Activated CD8-positive, alpha-beta memory T cell treated with anti-CD3 and anti-CD28 coated beads, Interleukin-2, amount 50 U/mL, for 24 hours (primary cell): ENCODE data around the gene ZRSR2.
"Not testable (repeated sequence)": the region's sequence is repeated elsewhere in the genome, so short reads cannot be mapped to it uniquely, and the experiment has no call there.

Source experiments
- DNase-seq: peaks from one replicate; pipeline ENCODE4 v3.0.0-alpha.2; 2020; ENCODE audit errors: extremely low read depth

The ZRSR2 gene

DNA sequence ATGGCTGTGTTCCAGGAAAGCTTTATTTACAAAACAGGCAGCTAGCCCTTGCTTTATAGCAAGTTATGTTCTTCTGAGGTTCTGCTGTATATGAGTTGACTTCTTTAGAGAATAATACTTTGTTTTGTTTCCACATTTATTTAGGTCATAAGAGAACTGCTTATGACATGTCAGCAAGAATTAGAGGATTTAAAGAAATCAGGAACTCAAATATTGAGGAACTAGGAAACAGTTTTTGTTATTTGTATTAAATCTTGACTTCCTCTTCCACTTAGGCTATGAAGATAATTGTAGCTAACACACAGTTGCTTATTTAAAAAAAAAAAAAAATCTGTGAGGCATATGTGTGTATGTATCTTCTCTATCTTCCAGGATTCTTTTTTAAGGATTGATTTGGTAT, 14.3 kb downstream of the ZRSR2 start:
- DNase-seq, result no peak

GRCh38 chrX:15808254-15808653, 18.0 kb downstream of the ZRSR2 start:
- DNase-seq, result no peak

GRCh38 chrX:15812192-15812938, 22.1 kb downstream of the ZRSR2 start:
- DNase-seq, result no peak

DNA sequence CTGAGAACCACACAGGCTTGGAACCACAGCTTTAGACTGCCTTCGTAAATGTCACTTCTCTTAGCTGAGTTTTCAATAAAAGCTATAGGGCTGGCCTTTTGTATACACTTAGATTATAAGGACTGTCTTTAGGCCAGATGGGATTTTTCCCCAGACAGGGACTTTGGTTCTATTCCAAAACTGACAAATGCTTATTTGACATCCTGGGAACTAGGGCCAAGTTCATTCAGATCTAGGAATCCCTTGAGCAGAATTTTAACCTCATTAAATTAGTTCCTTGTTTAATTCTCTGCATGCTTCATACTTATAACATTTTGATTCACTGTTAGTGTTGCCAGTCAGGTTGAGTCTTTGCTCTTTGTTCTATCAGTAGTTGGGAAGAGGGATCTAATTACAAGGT, 23.1 kb downstream of the ZRSR2 start:
- no peak for DNase-seq

- no peak for DNase-seq
These were observed 24.6 kb downstream of the ZRSR2 start for GRCh38 chrX:15814771-15815365.

DNA sequence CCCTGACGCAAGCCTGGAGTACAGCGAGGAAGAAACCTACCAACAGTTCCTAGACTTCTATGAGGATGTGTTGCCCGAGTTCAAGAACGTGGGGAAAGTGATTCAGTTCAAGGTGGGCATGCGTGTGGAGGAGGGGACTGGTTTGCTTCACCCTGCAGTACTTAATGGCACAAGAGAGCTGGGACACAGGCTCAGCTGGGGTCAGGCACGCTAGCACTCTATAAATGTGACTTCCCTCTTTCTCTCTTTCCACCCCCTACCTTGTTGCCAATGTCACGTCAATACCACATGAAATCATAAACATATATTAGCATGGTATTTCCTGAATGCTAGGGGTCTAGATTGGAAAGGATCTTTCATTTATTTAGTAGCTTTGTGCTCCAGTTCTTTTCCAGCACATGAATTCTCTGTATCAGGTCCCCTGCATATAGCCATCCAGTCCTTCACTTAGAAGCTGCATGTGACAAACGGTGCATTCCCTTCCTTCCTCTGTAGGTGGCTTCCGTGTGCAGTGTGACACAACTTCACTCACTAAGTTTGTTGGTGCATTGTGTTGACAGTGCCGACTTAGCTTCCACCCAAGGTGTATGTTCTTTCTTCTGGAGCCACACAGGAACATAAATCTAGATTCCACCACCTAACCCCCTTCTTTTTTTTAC, 25.6 kb downstream of the ZRSR2 start:
- DNase-seq, result no peak

GRCh38 chrX:15816438-15816809, 26.1 kb downstream of the ZRSR2 start:
- DNase-seq, result no peak

DNA sequence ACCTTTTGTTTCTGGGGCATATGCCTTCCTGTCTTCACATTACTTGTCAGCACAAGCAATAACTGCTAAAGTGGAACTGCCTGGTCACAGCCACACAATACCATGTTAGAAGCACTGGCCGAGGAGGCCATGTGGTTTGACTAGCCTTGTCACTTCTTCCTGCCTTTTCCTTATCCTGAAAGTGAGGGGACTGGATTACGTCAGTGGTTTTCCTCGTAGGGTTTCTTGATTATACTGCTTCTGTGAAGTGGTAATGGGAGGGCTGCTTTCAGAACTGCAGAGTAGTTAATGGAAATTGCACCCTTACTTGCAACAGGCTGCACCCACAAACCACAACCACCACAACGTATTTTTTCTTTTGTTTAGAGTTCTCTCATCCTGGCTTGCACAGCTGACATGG, 26.6 kb downstream of the ZRSR2 start:
- no peak for DNase-seq

DNA sequence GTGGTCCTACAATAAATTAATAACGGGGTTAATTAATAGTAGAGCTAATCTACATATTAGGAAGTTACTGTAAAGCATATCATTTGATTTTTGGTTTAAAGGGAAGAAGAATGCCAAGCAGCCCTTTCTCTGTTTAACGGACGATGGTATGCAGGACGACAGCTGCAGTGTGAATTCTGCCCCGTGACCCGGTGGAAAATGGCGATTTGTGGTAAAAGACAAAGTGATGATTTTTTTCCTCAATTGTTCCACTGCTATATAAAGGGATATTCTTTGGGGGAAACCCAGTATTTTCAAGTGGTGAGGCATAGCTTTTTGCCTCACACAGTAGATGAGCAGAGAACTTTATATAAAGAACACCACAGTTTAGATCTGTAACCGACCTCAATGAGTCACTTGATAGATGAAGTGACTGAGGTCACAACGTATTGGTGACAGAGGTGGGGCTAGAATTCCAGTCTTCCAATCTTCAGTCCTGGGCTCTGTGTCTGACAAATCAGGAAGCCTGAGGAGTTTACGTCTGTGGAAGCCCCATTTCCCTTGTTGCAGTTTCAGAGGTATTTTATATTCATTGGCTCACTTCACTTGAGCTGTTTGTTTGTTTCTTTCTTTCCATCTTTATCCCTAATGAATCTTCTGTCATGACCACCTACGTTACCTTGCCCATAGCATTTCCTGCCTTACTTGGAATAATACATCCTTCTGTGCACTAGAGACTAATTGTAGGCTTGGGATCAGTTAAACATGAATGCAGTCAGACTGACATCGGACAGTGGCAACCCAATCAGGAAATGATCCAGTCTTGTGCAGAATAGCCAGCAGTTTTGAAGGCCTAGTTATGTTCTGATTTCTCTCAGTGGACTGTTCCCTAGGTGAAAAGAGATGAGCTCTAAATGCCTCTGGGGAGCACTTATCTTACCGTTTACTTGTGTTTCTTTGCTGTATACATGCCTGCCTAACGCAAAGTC, 30.1 kb downstream of the ZRSR2 start:
- no peak for DNase-seq

DNA sequence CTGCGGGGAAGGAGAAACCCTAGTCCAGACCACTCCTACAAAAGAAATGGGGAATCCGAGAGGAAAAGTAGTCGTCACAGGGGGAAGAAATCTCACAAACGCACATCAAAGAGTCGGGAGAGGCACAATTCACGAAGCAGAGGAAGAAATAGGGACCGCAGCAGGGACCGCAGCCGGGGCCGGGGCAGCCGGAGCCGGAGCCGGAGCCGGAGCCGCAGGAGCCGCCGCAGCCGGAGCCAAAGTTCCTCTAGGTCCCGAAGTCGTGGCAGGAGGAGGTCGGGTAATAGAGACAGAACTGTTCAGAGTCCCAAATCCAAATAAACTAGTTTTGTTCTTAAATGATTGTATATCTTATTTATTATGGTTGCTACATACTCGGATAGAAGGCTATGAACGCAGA, 32.6 kb downstream of the ZRSR2 start:
- DNase-seq, result no peak

GRCh38 chrX:15825936-15826335, 35.7 kb downstream of the ZRSR2 start:
- DNase-seq, result no peak

DNA sequence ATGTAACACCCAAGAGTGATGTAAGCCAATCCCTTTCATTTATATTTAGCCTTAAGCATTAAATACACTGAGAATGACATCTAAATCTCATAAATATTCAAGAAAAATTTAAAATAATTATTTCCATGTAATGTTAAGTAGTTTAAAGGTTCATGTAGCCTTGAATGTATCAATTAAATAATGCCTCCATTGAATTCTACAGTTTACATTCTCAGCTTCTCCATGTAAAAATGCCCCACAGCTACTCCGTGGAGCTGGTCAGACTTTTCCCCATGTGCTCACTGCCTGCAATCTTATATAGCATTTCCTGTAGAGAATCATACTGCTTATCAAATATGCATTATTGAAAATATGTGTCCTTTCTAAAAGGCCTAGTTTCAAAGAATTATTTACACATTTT, 38.9 kb downstream of the ZRSR2 start:
- no peak for DNase-seq

- not testable (repeated sequence) for DNase-seq
These were observed 41.1 kb downstream of the ZRSR2 start for GRCh38 chrX:15831347-15831746.

GRCh38 chrX:15834053-15834452, 43.8 kb downstream of the ZRSR2 start:
- no peak for DNase-seq

GRCh38 chrX:15834827-15835595, 44.7 kb downstream of the ZRSR2 start:
- DNase-seq, result no peak

- no peak for DNase-seq
These were observed 47.7 kb downstream of the ZRSR2 start for GRCh38 chrX:15838017-15838416.

DNA sequence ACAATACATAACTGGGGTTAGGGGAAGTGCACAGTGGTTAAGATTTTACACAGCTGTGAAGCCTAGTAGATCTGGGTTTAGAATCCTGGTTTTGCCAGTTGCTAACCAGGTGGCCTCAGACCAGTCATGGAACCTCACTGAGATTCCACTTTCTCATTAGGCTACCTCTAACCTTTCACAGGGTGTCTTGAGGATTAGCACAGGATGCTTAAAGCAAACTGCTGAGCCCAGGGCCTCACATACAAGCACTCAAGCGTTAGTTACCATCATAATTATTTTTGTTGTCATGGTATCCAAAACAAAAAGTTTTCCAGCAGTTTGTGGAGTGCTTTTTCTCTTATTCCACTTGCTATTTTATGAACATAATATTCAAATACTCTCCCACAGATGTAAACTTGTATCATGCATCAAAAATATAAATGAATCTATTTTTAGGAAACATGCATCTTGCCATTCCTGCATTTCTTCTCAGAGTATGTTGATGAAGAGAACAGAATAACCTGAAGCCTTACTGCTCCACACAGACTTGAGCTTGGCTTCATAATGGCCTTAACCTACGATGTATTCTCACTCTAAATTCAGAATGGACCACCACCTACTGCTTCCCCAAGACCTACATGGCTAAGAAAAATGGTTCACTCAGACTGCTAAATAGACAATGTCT, 51.7 kb downstream of the ZRSR2 start:
- no peak for DNase-seq

DNA sequence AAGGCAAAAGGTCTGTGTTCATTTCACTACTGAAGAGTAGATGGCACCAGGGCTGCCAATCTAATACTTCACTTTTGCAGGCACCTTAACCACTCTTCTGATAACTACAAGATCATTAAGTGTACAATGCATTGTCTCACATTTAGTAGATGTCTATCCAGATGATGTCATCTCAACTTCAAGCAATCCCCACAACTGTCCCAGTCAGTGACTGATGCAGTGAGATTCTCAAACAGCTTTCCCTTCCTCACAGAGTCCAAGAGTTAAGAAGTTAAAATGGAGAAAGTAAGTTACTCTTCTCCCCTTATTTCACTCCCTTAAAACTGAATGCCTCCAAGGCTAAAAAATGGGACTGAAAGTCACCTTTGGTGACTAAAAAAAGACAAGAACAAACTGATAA, 53.7 kb downstream of the ZRSR2 start:
- no peak for DNase-seq

DNA sequence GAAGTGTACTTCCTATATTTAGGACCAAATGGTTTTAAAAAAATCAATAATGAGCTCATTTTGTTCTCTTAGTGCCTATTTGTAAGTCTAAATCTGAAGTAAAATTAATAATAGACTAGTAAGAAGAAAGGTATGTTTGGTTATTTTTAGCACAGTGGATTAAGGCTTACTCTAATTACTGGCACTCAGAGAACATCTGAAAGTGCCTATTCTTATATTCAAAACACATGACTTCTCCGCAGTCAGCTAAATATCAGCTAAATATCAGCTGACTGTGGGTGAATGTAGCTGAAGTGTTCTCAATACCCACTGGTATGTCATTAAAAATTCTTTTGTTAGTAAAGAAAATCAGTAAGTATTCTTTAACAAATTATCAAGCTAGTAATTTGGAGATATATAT, 58.3 kb downstream of the ZRSR2 start:
- DNase-seq, result no peak

DNA sequence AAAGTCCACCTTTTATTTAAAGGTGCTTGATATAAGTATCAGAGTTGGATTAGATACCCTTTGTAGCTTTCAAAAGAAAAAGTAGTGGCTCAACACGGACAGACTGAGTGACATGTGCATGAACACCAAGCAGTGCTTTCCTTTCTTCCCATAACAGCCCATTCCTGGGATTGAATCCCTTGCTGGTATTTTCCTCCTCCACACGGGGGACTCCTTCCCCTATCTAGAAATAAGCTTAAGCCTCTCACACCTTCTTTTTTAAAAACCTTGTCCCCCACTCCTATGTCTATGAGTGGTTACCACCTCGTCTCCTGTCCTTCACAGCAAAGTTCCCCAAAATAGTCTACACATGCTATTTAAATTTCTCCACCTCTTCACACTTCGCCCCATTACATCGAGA, 59.3 kb downstream of the ZRSR2 start:
- DNase-seq, result no peak

DNA sequence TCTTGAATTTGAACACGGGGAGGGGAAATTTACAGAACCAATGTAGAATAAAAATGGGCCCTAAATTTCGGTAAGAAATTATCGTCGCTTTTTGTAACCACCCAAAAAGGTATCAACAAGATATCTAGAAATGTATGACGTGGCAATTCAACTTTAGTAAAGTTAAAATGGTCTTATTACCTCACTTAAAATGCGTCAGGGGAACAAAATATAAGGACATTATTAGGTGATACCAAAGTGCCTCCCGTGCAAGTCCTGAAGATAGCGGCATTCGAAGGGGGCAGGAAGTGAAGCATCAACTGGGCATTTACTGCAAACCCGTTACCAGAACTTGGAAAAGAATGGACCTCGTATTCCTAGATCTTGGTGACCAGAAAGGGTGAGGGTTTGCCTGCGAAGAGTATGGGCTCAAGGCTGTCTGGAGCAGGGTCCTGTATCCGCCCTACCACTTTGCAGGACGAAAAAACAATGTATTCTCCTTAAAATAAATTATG, 63.3 kb downstream of the ZRSR2 start:
- DNase-seq, result no peak
